GM18858 (cell line): ENCODE results near the gene NAA50.

Source experiments
- ATAC-seq: cut with Tn5 transposase; IDR thresholded peaks from one replicate; pipeline ENCODE4 v1.9.1; 2021; ENCODE audit not compliant: unreplicated experiment

Gene NAA50

DNA sequence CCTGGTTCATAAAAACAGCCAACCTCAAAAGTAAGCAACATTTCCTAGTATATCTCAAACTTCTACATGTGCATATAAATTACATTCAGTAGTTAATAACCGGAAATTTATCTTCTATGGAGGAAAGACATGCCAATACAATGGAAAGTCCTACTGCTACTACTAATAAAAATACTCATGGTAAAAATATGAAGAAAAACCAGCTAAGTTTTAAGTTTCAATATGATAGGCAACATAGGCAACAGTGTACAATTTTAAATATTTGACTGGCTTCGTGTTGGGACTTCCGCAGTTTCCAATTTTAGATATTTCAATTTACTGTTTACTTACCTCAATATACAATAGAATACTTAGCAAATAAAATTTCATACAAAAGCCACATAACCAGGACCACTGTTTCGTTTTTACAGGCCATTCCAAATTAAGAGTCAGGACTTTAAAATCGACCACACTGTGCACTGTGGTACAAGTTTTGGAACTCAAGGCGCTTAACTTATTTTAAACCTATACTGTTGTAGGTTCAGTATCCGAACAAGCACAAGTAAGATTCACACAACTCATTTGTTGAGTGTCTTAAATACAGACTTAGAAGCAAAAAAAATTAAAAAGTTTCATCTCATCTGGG is 2.9 kb downstream of the NAA50 start:
- no peak for ATAC-seq

DNA sequence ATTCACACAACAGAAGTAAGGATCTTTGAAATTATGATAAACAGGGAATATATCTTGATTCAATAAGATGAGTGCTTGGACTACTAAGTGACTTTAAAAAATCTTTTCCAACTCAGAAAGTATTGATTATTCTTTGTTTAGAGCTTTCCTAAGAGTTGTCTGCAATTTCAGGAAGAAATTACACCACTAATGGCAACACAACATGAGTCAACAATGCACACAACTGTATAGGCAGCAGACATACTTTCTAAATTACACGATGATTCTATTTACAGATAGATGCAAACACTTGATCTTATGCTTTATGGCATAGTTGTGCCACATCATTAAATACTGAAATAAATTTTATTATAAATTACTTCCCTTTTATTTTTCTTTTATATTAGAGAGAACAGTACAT is 4.4 kb downstream of the NAA50 start:
- no peak for ATAC-seq

DNA sequence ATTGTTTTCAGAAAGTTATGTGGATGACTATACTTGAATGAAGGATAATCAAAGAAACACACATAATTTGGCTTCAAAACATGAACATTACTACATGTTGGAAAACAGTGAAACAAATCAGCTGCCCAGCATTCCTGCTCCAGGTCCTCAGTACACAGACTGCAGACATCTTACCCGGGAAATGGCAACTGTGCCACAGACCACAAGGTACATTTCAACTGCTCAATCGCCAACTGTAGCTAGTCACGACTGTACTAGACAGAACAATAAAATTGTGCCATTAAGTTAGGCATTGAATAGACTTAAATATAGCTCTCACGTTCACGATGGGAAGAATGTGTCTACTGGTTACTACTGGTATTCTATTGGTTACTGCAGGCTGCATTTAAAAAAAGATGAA is 5.0 kb downstream of the NAA50 start:
- no peak for ATAC-seq

DNA sequence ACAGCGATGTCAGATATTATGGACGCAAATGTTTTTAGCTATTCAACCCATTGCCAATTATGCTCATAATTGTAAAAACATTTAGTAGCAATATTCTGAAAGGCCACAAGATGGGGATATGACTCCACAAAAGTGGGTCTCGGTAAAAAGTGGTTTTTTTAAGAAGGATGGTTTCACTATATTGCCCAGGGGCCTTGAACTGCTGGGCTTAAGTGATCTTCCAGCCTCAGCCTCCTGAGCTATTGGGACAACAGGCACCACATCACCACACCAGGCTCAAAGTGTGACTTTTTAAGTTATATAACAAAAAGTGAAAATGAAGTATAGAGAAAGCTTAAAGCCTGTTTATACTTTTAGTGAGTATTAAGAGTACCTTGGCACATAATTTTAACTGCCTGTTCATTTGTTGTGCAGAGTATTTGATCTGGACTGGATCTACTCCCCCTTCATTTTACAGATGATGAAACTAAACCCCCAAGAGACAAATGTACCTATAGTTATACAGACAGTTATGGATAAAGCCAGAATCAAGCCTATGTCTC is 9.4 kb downstream of the NAA50 start:
- ATAC-seq: peak; percentile 56

DNA sequence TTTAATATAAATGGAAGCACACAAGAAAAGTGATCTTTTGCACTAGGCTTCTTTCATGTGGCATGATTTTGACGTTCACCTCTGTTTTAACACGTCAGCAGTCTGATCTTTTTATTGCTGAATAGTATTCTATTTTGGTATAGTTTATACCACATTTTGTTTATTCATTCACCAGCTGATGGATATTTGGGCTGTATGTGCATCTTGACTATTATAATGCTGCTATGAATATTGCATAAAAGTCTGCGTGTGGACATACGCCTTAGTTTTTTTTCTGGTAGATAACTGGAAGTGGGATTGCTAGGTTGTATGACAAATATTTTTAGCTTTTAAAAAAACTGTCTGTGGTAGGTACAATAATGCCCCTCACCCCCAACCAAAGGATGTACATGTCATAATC is 14.4 kb downstream of the NAA50 start:
- ATAC-seq: no peak

DNA sequence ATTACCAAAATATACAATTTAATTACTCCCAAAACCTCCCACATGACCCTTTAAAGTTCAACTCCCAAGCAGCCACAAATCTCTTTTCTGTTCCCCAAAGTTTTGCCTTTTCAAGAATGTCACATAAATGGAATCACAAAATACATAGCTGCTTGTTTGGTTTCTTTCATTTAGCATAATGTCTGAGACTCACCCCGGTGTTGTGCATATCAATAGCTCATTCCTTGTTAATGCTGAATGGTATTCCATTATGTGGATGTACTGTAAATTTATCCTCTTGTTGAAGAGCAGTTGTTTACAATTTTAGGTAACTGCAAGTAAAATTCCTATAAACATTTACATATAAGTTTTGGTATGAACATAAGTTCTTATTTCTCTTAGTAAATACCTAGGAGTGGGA is 15.5 kb downstream of the NAA50 start:
- ATAC-seq: no peak

DNA sequence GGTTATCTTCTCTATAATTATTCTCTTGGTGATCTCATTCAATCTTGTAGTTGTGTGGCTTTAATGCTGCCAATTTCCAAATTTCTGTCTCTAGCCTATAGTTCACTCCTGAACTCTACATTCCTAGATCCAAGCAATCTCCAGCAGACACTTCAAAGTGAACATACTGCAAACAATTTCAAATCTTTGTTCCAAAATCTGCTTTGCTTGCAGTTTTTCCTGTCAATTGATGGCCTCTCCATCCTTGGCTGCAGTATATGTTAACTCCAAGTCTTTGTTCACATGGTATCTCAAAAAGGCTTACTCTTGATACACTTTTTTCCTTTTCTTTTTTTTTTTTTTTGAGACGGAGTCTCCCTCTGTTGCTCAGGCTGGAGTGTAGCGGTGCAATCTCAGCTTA is 17.4 kb downstream of the NAA50 start:
- ATAC-seq: no peak

DNA sequence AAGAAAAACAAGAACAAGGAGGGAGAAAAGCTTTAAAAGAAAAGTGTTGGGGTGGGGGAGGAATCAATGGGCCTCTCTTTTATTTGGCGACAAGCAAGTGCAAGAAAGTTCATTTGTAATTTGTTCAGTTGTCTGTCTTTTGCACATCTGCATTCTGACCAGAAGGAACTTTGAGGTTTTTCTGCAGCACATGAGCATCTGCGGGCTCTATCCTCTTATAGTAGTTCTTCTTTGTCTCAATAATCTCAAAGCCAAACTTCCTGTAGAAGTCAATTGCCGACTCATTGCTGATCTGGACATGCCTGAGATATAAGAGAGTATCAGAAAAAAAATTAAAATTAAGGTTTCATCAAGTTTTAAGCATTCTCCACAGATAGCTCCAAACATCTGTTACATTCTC is 24.4 kb downstream of the NAA50 start:
- no peak for ATAC-seq

DNA sequence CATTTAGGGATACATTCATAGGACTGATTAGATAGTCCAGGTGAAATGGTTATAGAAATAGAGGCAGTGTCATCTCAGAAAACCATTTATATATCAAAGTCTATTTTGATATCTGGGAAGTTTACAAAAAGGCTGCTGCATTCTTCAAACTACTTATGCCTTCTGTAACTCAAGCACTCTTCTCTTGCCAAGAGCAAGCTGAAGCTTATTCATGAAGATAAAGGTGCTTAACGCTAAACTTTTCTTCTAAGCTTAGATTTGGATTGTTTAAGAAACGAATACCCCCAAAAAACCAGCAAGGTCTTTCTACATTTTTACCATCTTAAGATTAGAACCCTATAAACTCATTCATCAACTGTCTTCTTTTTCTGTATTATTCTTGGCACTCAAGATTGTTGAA is 26.3 kb downstream of the NAA50 start:
- ATAC-seq: no peak

DNA sequence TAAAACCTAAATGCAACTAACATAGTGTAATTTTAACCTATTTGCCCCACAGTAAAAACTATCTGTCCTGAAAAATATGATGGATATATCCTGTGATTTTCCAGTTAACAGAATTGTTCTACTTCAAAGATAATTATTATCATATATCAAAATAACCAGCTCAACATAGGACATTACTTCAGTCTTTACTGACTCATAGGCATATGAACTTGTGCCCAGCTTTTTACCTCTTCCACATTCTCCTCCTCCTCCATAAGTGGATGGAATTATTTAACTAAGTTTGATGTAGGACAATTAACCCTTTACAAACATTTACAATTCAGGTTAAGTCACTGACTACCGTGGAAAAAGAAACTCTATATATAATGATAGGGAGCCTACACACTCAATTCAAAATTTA is 26.8 kb downstream of the NAA50 start:
- no peak for ATAC-seq

DNA sequence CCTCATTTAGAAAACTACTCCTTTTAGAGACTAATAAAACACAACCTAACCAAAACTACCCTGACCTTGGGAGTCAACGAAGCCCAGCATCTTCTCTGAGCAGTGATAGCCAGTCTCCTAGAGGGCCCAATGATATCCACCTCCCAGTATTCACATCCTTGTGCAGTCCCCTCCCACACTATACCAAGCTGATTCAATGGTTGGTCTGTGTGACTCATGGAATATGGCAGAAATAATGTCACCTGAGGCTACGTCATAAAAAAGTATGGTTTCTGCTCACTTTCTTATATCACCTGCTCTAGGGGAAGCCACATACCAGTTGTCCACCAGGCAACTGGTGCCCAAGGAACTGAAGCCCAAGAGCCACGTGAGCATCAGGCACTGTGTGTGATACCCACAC is 28.2 kb downstream of the NAA50 start:
- no peak for ATAC-seq

DNA sequence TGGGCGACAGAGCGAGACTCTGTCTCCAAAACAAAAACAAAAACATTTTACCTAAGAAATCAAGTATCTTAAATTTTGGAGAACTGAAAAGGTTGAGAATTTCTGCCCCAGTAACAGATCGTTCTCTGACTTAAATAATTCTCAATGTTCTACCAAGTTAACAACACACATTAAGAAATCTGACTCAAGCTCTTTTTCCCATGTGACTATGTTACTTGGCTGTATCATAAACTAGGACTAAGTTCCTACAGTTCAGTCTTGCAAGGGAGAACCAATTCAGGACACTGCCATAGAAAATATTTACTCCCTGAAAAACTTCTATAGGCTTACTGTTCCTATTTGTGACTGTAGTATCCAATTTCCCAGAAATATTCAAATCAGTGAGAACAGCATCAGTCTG is 28.7 kb downstream of the NAA50 start:
- no peak for ATAC-seq

DNA sequence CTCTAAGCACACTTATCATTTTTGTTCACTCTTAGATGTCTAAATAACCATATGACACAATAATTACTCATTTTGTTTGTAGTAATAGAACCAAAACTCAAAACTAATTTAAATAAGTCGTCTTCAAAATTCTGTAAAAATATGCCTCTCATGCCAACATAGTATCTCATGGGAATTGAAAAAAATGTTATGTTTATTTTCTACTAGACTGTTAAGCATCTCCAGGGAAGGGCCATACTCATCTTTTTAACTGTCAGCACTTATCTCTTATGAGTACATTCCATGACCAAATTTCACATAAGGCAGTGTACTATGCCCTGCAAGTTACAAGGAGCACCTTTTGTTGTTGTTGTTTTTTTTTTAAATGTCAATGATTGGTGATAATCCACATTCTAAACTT is 31.3 kb downstream of the NAA50 start:
- no peak for ATAC-seq

DNA sequence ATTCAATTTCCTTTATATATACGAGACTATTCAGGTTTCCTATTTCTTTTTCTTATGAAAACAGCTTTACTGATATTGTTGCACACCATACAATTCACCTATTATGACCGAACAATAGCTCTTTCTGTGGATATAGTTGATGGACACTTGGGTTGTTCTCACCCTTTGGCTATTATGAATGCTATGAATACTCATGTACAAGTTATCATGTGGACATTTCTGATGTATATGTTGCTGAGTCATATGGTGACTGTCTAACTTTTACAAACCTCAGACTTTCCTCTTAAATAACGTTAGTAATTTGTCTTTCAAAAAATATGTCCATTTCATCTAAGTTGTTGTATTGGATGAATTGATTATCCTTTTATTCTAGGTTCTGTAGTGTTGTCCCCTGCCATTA is 33.9 kb downstream of the NAA50 start:
- ATAC-seq: no peak

DNA sequence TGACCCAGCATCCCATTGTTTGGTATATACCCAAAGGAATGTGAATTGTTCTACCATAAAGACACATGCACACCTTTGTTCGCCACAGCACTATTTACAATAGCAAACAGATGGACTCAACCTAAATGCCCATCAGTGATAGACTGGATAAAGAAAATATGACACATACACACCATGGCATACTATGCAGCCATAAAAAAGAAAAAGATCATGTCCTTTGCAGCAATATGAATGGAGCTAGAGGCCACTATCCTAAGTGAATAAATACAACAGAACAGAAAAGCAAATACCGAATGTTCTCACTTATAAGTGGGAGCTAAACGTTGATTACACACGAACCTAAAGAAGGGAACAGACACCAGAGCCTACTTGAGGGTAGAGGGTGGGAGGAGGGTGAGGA is 38.2 kb downstream of the NAA50 start:
- ATAC-seq: no peak

DNA sequence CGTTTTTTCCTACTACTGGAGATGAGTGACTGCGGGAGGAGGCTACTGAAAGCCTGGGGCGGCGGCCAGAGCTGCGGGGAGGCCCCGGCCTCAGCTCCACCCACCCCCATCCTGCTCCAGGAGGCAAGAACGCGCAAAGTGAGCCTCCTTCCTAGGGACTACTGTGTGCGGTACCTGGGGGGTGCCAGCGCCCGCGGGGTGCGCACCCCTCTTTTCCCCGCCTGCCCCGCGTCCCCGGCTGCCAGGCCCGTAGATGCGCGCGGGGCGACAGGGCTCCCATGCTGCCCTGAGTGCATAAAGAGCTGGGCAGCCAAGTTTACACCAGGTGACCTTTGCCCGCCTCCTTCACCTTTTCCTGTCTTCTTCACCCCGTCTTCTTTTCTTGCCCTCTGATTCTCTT is 47.1 kb downstream of the NAA50 start:
- ATAC-seq: no peak

DNA sequence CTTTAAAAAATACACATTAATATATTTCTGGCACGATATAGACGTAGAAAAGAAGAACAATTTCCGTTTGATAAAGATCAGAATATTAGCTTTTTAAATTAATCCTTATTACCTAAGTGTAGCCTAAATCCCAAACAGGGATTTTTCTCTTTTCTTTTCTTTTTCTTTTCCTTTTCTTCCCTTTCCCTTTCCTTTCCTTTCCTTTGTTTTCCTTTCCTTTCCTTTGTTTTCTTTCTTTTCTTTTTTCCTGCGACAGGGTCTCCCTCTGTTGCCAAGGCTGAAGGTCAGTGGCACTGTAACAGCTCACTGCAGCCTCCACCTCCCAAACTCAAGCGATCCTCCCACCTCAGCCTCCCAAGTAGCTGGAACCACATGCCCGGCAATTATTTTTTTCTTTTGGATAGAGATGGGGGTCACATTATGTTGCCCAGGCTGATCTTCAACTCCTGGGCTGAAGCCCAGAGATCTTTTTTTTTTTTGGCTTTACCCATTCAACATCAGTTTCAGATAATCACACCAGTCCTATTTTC is 47.8 kb downstream of the NAA50 start:
- ATAC-seq: no peak

DNA sequence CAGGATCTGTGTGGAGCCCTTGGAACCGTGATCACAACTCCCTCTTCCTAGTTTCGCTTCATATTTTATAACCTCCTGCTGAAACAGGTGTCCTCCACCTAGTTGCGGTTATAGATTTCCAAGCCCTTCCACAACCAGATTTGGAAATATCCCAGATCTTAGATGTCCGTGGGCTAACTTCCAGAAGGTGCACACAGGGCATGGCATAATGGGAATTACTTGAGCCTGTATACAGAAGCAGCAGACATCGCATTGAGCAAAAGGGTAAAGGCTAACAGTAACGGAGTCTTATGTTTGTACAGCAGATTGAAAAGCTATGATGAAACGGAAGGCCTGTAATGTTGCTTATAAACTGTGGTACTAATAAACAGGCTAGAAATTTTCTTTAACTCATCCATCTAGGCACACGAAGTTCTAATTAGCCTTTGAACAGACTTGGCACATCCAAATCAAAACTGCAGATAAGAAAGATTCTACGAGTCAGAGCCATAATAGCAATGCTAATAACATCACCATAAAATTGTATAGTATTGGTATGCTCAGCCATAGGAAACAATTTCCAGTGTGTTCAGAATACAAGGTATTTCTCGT is 48.5 kb downstream of the NAA50 start:
- no peak for ATAC-seq

DNA sequence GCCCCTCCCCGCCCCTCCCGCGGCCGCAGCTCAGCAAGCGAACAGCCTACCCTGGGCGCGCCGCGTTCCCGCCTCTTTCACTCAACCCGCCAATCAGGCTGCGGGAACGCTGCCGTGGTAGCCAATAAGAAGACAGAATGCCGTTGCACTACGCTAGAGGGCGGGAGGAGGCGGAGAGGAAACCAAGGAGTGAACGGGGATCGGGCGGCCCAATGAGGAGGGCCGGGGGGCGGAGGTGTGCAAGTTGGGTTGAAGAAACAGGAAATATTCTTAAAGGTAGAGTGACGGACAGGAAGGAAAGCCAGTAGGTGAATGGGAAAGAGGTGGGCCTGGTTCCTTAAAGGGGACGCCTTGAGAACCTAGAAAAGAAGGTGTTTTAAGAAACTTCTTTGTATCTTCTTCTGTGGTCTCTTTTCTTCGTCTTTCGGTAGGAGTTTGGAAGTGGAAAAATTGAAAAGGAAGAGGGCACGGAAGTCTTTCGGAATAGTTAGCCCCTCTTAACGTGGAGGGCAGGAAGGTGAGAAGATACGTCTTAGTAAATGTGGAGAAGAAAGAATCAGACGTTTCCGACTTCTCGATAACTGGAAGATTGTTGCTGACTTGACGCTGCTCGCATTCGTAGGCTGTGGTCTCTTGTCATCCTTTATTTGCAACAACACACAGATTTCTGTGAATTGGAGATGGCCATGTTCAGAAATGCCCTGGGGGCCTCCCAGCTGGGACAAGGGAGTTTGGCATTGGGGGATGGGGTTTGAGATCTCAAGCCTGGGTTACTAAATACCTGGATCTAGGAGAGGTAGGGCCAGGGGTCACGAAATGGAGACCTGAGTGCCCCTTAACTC is 49.2 kb downstream of the NAA50 start:
- ATAC-seq: peak; percentile 92

DNA sequence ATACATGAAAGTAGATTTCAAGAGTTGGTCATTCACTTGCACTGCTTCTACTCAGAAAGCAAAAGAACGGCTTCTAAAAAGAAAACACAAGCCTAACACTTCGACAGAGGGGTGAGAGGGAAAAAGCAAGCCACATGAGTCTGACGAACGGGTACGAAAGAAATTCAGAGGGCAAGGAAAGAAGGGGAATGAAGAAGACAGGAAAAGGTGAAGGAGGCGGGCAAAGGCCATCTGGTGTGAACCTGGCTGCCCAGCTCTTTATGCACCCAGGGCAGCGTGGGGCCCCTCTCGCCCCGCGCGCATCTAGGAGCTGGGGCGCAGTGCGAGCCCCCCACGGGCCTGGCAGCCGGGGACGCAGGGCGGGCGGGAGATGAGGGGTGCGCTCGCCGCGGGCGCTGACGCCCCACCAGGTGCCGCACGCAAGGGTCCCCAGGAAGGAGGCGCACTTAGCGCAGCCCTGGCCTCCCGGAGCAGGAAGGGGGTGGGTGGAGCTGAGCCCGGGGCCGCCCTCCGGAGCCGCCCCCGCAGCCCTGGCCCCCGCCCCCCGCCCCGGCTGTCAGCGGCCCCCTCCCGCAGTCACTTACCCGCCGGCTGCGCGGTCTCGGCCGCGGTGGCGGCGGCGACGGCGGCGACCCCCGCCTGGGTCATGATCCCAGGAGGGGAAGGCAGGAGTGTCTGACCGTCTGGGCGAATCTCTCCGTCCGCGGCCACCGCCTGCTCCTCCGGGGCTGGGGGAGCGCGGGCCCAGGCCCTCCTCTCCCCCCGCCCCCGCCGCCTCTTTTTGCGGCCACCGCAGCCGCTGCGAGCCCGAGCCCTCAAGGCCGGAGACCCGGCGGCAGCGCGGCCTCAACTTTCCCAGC is 50.0 kb downstream of the NAA50 start, which contains the start of gene USF3:
USF3 (minus strand) TSS at position 857 of the 860 bp plus-strand sequence. CDS start 21,764 bp downstream, outside the sequence.
- ATAC-seq: peak; percentile 37

DNA sequence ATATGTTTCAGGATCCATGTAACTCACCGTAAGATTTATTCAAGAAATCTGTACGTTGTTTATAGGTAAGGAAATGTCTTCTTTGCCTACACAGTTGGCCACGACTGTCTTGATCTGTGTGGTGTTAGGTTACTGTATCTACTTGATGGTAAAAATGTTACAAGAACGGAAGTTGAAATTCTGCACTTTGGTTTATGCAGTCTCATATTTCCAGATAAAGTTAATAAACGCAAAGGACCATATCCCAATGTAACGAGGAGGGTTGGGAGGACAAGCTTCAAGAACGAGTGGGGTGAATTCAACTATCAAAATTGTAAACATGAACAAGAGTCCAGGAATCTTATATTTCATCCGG is 50.6 kb downstream of the NAA50 start:
- ATAC-seq: no peak
